GM19372 (cell line): ENCODE data around the gene GAB4.
"Not testable (repeated sequence)": the region's sequence is repeated elsewhere in the genome, so short reads cannot be mapped to it uniquely, and the experiment has no call there.

Source experiments
- ATAC-seq: cut with Tn5 transposase; IDR thresholded peaks from one replicate; pipeline ENCODE4 v1.9.1; 2021; ENCODE audit warnings: mild to moderate bottlenecking, low read depth, moderate library complexity; ENCODE audit not compliant: unreplicated experiment

The GAB4 gene

GRCh38 chr22:16960220-16960883 lies 47.7 kb downstream of the GAB4 start:
- ATAC-seq = no peak

GRCh38 chr22:16959345-16959930 lies 48.6 kb downstream of the GAB4 start:
- ATAC-seq = no peak

GRCh38 chr22:16958475-16958874 lies 49.5 kb downstream of the GAB4 start:
- ATAC-seq = no peak

GRCh38 chr22:16957781-16958180 lies 50.2 kb downstream of the GAB4 start:
- ATAC-seq = no peak

GRCh38 chr22:16956290-16956689 lies 51.7 kb downstream of the GAB4 start:
- ATAC-seq = no peak

- ATAC-seq = no peak
Observed at GRCh38 chr22:16955678-16956210, 52.3 kb downstream of the GAB4 start.

GRCh38 chr22:16955081-16955480 lies 52.9 kb downstream of the GAB4 start:
- ATAC-seq = no peak

- ATAC-seq = no peak
Observed at GRCh38 chr22:16954060-16954403, 54.0 kb downstream of the GAB4 start.

GRCh38 chr22:16953206-16954059 lies 54.6 kb downstream of the GAB4 start:
- no peak for ATAC-seq

GRCh38 chr22:16949561-16949960 lies 58.5 kb downstream of the GAB4 start:
- ATAC-seq = no peak

- no peak for ATAC-seq
Observed at GRCh38 chr22:16937811-16938210, 70.2 kb downstream of the GAB4 start.

- not testable (repeated sequence) for ATAC-seq
Observed at GRCh38 chr22:16937209-16937608, 70.8 kb downstream of the GAB4 start.

- ATAC-seq = no peak
Observed at GRCh38 chr22:16936625-16937024, 71.4 kb downstream of the GAB4 start.

- ATAC-seq = no peak
Observed at GRCh38 chr22:16935209-16935608, 72.8 kb downstream of the GAB4 start.

GRCh38 chr22:16933291-16934282 lies 74.4 kb downstream of the GAB4 start:
- ATAC-seq = no peak

GRCh38 chr22:16932577-16932976 lies 75.4 kb downstream of the GAB4 start:
- ATAC-seq = no peak

GRCh38 chr22:16925407-16925966 lies 82.5 kb downstream of the GAB4 start:
- no peak for ATAC-seq

GRCh38 chr22:16922706-16923105 lies 85.3 kb downstream of the GAB4 start:
- ATAC-seq = no peak

- no peak for ATAC-seq
Observed at GRCh38 chr22:16922076-16922475, 85.9 kb downstream of the GAB4 start.
